Iris pigment epithelial cell (primary cell): ENCODE data around the gene TRHDE.

Experiments used
- DNase-seq: peaks from one replicate; pipeline ENCODE4 v3.0.0-alpha.2; 2011; ENCODE audit warnings: low read depth

The TRHDE gene

GRCh38 chr12:72323881-72324280 lies 51.7 kb downstream of the TRHDE start:
- DNase-seq = peak; percentile 58

GRCh38 chr12:72330301-72330700 lies 58.1 kb downstream of the TRHDE start:
- peak; percentile 56 for DNase-seq

- DNase-seq = no peak
Measured at GRCh38 chr12:72330784-72331183, 58.6 kb downstream of the TRHDE start.

GRCh38 chr12:72337382-72337781 lies 65.2 kb downstream of the TRHDE start:
- no peak for DNase-seq

- no peak for DNase-seq
Measured at GRCh38 chr12:72337946-72338345, 65.8 kb downstream of the TRHDE start.

GRCh38 chr12:72338437-72338836 lies 66.3 kb downstream of the TRHDE start:
- no peak for DNase-seq

- peak; percentile 79 for DNase-seq
Measured at GRCh38 chr12:72346363-72346944, 74.3 kb downstream of the TRHDE start.

GRCh38 chr12:72349491-72349890 lies 77.3 kb downstream of the TRHDE start:
- DNase-seq = no peak

GRCh38 chr12:72359416-72359815 lies 87.2 kb downstream of the TRHDE start:
- DNase-seq = no peak

GRCh38 chr12:72365151-72365550 lies 93.0 kb downstream of the TRHDE start:
- DNase-seq = peak; percentile 47

GRCh38 chr12:72366255-72366654 lies 94.1 kb downstream of the TRHDE start:
- no peak for DNase-seq

GRCh38 chr12:72368298-72368697 lies 96.1 kb downstream of the TRHDE start:
- peak; percentile 20 for DNase-seq

- no peak for DNase-seq
Measured at GRCh38 chr12:72368719-72369422, 96.7 kb downstream of the TRHDE start.

- DNase-seq = no peak
Measured at GRCh38 chr12:72369423-72369959, 97.3 kb downstream of the TRHDE start.

GRCh38 chr12:72380441-72380840 lies 108.3 kb downstream of the TRHDE start:
- DNase-seq = no peak

- DNase-seq = peak; percentile 39
Measured at GRCh38 chr12:72388322-72388721, 116.2 kb downstream of the TRHDE start.

GRCh38 chr12:72390146-72390545 lies 118.0 kb downstream of the TRHDE start:
- no peak for DNase-seq

- no peak for DNase-seq
Measured at GRCh38 chr12:72406111-72406510, 133.9 kb downstream of the TRHDE start.

- no peak for DNase-seq
Measured at GRCh38 chr12:72432037-72432604, 160.0 kb downstream of the TRHDE start.

GRCh38 chr12:72433298-72433697 lies 161.1 kb downstream of the TRHDE start:
- DNase-seq = no peak

GRCh38 chr12:72434999-72435398 lies 162.8 kb downstream of the TRHDE start:
- DNase-seq = no peak

GRCh38 chr12:72442217-72442616 lies 170.0 kb downstream of the TRHDE start:
- DNase-seq = no peak

- no peak for DNase-seq
Measured at GRCh38 chr12:72444125-72444524, 172.0 kb downstream of the TRHDE start.
